Measurements from ENCODE around the gene ANO7.

Gene ANO7

GRCh38 chr2:241237047-241237446, 48.6 kb downstream of the ANO7 start:
- H3K9ac ChIP-seq (ENCODE audit: low read depth, low read length), result no peak overlapping the region
- DNase-seq, result no peak
- no peak overlapping the region for H3K4me2 ChIP-seq (ENCODE audit: insufficient read depth, low read length)
- H3K4me1 ChIP-seq (ENCODE audit: insufficient read depth, low read length), result no peaks in the 10 kb centered on the region
- no peak overlapping the region for H2AFZ ChIP-seq (ENCODE audit: low read depth, low read length)
- no peaks in the 10 kb centered on the region for H3K79me2 ChIP-seq (ENCODE audit: insufficient read depth, low read length)
- no peak for ATAC-seq (ENCODE audit: insufficient read depth, low read depth)
- no peaks in the 10 kb centered on the region for H3K27me3 ChIP-seq (ENCODE audit: insufficient read depth, low read length, poor library complexity)
- peaks cover 98% of the 10 kb centered on the region for H3K36me3 ChIP-seq (ENCODE audit: insufficient read depth, low read length)
- no peaks in the 10 kb centered on the region for H3K9me3 ChIP-seq (ENCODE audit: insufficient read depth, low read length, severe bottlenecking)
- no peak for TF ChIP-seq EZH2 (IDR thresholded peaks at IDR 0.05; ENCODE audit: borderline replicate concordance, low read depth, low read length, severe bottlenecking)
- TF ChIP-seq CTCF (IDR thresholded peaks at IDR 0.05; ENCODE audit: borderline replicate concordance, extremely low read depth, low read length, poor library complexity, severe bottlenecking), result no peak
- H3K27ac ChIP-seq (ENCODE audit: low read length), result no peak overlapping the region
- H3K4me3 ChIP-seq (ENCODE audit: low read depth in 1 of 2, low read length in 2 of 2), result no peak overlapping the region
- H4K20me1 ChIP-seq (ENCODE audit: insufficient read depth, low read length), result peaks cover 17% of the 10 kb centered on the region; the same call in 1 of the 2 replicates

- H4K20me1 ChIP-seq (ENCODE audit: insufficient read depth, low read length), result peaks cover 16% of the 10 kb centered on the region; the same call in 1 of the 2 replicates
- no peak overlapping the region for H3K4me2 ChIP-seq (ENCODE audit: insufficient read depth, low read length)
- no peak overlapping the region for H3K4me3 ChIP-seq (ENCODE audit: low read depth in 1 of 2, low read length in 2 of 2)
- H3K36me3 ChIP-seq (ENCODE audit: insufficient read depth, low read length), result peaks cover 98% of the 10 kb centered on the region
- no peaks in the 10 kb centered on the region for H3K79me2 ChIP-seq (ENCODE audit: insufficient read depth, low read length)
- ATAC-seq (ENCODE audit: insufficient read depth, low read depth), result no peak
- no peaks in the 10 kb centered on the region for H3K4me1 ChIP-seq (ENCODE audit: insufficient read depth, low read length)
- no peak for DNase-seq
- no peaks in the 10 kb centered on the region for H3K9me3 ChIP-seq (ENCODE audit: insufficient read depth, low read length, severe bottlenecking)
- TF ChIP-seq EZH2 (IDR thresholded peaks at IDR 0.05; ENCODE audit: borderline replicate concordance, low read depth, low read length, severe bottlenecking) (no peak), CTCF (IDR thresholded peaks at IDR 0.05; ENCODE audit: borderline replicate concordance, extremely low read depth, low read length, poor library complexity, severe bottlenecking) (no peak)
- H3K9ac ChIP-seq (ENCODE audit: low read depth, low read length), result no peak overlapping the region
- H3K27ac ChIP-seq (ENCODE audit: low read length), result no peak overlapping the region
- no peak overlapping the region for H2AFZ ChIP-seq (ENCODE audit: low read depth, low read length)
- no peaks in the 10 kb centered on the region for H3K27me3 ChIP-seq (ENCODE audit: insufficient read depth, low read length, poor library complexity)
These were observed 49.5 kb downstream of the ANO7 start for GRCh38 chr2:241237949-241238371.

- TF ChIP-seq EZH2 (IDR thresholded peaks at IDR 0.05; ENCODE audit: borderline replicate concordance, low read depth, low read length, severe bottlenecking), result no peak
- TF ChIP-seq CTCF (IDR thresholded peaks at IDR 0.05; ENCODE audit: borderline replicate concordance, extremely low read depth, low read length, poor library complexity, severe bottlenecking), result no peak
- H3K4me3 ChIP-seq (ENCODE audit: low read depth in 1 of 2, low read length in 2 of 2), result no peak overlapping the region
- peaks cover 13% of the 10 kb centered on the region; the same call in 1 of the 2 replicates for H4K20me1 ChIP-seq (ENCODE audit: insufficient read depth, low read length)
- no peaks in the 10 kb centered on the region for H3K4me1 ChIP-seq (ENCODE audit: insufficient read depth, low read length)
- H3K4me2 ChIP-seq (ENCODE audit: insufficient read depth, low read length), result no peak overlapping the region
- no peak overlapping the region for H2AFZ ChIP-seq (ENCODE audit: low read depth, low read length)
- H3K27ac ChIP-seq (ENCODE audit: low read length), result no peak overlapping the region
- ATAC-seq (ENCODE audit: insufficient read depth, low read depth) (no peak), DNase-seq (no peak)
- no peak overlapping the region for H3K9ac ChIP-seq (ENCODE audit: low read depth, low read length)
- no peaks in the 10 kb centered on the region for H3K9me3 ChIP-seq (ENCODE audit: insufficient read depth, low read length, severe bottlenecking)
- no peaks in the 10 kb centered on the region for H3K79me2 ChIP-seq (ENCODE audit: insufficient read depth, low read length)
- peaks cover 98% of the 10 kb centered on the region for H3K36me3 ChIP-seq (ENCODE audit: insufficient read depth, low read length)
- H3K27me3 ChIP-seq (ENCODE audit: insufficient read depth, low read length, poor library complexity), result no peaks in the 10 kb centered on the region
These were observed 50.3 kb downstream of the ANO7 start for GRCh38 chr2:241238693-241239198.

All from DND-41 (cell line).